ENCODE results near the gene KAZN.
A peak's percentile ranks its signal among the peaks of the same experiment; 100 is the strongest.

Gene KAZN

GRCh38 chr1:14923727-14924452 is 325.4 kb downstream of the KAZN start:
- DNase-seq: peak; percentile 11 to 14

- DNase-seq: no peak
Measured at GRCh38 chr1:14924455-14925331, 326.2 kb downstream of the KAZN start.

GRCh38 chr1:14925336-14926136 is 327.1 kb downstream of the KAZN start:
- no peak for DNase-seq

GRCh38 chr1:14926229-14926628 is 327.7 kb downstream of the KAZN start:
- no peak for DNase-seq

DNA sequence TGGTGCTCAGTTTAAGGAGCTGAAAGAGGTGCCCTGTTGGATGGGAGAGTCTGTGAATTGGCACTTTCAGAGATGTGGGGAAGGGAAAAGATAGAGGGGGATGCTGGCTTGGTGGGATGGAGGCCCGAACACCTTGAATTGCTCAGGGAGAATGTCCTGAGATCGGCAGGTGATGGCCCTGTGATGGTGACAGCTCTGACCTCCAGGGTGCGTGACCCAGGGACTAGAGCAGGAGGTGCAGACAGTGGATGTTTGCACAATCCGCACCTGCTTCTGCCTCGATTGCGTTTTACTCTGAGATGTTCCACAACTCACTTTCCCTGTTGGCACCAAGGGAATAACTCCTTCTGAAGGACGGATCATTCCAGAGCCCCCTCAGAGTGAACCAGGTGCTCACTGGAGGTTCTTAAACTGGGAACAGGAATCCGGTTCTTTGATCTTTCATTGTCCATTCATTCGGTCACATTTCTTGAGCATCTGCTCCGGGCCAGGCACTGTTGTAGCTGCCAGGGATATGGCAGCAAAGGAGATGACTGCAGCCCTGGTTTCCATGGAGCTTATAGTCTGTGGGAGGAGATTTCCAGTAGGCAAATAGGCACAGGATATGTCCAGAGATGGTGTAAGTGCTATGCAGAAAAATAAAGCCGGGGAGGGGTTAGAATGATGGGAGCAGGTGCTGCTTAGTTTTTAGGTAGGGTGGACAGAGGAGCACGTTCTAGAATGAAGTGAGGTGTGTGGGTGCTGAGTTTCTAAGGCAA is 328.5 kb downstream of the KAZN start:
- no peak for DNase-seq

DNA sequence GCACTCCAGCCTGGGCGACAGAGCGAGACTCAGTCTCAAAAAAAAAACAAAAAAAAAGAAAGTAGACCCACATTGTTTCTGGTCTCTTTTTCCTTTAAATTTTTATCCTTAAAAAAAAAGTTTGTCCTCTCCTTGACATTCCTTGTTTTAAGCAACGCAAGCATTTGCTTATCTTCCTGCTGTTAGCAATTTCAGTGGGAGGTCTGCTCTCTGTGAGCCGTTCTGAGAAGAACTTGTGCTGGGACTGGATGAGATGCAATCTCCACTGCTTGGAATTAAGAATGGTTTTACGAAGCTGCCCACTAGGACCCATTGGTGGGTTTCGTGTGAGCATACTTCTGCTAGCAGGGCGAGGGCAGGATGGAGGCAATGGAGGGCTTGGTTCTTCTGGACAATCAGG is 329.9 kb downstream of the KAZN start:
- no peak for DNase-seq

GRCh38 chr1:14928886-14929546 is 330.5 kb downstream of the KAZN start:
- no peak for DNase-seq

DNA sequence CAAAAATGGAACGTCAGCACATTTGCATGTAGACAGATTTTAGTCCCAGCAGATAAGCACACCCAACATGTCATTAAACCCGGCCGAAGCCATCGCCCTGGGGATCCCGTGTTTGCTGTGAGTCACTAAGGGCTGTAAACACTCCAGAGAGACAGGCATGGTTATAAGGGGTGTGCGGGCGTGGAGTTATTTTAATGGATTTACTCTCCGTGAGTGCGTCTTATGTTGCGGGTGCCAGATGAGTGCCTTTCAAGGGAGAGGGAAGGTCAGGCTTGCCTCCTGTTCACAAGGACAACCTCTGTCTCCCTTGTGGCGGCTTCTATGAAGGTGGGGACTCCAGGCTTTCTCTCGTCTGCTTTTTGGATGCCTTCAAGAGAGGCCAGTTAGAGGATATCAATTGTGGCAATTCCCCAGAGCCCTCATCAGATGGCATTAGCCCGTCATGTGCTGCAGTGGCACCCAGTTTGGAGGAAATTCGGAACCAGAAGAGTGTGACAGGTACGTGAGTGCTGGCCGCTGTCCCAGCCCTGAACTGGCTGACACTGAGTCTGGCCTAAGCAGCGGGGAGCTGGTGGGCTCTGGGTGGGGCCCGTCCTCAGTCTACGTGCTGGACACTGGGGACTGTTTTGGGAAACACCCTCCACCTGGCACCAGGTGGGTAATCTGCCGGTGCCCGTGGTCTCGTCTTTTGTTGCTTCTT is 331.2 kb downstream of the KAZN start:
- no peak for DNase-seq

DNA sequence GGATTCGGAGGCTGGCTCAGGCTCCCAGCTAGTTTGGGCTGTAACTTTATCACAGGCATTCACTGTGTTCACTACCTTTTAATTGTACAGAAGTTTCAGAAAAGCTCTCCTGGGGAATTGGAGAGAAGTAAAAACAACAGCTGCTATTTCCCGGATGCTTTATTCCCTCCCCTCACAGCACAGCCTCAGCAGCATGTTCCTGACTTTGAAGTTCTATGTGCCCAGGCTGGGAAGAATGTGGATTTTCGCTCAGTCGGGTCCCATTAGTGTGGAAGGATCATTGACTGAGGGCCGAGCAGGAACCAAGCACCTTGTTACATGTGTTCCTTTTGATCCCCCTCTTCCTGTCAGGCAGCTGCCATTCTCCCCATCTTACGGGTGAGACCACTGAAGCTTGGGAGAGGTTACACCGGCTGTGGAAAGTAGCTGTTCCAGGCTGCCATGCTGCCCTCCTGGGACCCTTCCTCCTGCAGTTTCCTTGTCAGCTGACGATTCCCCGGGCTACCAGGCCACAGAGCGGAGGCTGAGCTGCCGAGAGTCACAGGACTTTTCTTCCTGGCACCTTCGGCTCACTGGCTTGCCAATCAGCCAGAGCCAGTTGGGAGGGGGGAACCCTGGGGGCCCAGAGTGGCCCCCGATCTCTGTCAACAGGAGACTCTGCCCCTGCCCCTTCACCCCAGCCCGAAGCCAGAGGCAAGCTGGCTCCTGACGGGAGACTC is 331.9 kb downstream of the KAZN start:
- DNase-seq: no peak

DNA sequence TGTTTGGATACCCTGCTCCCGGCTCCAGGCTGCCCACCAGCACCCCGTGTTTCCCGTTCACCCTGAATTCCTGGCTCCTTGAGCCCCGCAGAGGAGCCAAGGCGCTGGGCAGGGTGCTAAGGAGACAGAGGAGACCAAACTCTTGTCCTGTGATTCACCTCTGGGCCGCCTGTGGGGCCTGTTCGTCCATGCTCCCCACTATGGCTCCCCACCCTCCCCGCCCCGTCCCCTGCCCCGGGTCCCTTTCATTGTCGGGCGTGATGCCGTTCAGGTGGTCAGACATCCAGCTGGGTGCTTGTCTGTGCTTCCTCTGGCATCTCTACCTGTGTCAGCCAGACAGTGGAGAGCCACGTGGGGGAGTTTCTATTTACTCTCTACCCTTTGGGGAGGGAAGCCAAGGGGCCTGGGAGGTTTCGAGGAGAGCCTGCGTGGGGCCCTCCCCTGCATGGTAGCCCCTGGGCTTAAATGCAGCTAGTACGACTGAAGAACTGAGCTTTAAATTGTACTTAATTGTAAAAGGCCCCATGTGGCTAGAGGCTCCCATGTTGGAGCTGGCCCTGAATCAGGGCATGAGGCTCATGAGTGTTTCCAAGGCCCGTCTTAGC is 333.7 kb downstream of the KAZN start:
- no peak for DNase-seq

DNA sequence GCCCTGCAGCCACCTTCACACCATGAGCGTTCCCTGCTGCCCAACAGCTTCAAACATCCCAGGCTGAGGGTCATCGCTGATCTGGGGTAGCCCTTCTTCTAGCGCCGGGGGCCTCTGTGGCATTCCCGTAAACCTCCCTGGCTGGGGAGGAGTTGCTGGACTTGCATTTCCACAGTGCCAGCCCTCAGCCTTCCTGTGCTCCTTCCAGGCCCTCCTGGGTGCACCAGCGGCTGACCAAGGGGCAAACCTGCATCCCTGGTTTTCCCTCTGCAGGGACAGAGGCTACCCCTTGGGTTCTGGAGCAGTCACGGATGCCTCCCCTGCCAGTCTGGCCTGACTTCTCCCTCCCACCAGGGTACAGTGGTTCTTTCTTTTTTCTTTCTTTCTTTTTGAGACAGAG is 336.4 kb downstream of the KAZN start:
- DNase-seq: no peak

DNA sequence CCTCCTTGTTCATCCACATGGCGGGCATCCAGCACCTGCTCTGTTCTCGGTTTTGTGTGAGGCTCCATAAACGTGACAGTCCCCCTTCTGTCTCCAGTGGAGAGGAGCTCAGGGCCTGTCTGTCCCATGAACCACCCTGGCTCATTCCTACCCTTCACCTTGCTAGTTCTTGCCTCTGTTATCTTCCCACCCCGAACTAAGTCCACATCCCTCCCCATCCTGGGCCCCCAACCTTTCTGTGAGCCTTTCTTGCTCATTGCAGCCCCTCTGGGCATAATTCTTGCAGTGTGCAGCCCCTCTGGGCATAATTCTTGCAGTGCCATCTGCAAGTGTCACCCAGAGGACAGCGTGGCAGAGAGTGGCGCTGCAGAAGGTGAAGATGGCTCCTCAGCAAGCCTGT is 338.3 kb downstream of the KAZN start:
- DNase-seq: no peak

GRCh38 chr1:14937288-14937949 is 338.9 kb downstream of the KAZN start:
- DNase-seq: no peak

DNA sequence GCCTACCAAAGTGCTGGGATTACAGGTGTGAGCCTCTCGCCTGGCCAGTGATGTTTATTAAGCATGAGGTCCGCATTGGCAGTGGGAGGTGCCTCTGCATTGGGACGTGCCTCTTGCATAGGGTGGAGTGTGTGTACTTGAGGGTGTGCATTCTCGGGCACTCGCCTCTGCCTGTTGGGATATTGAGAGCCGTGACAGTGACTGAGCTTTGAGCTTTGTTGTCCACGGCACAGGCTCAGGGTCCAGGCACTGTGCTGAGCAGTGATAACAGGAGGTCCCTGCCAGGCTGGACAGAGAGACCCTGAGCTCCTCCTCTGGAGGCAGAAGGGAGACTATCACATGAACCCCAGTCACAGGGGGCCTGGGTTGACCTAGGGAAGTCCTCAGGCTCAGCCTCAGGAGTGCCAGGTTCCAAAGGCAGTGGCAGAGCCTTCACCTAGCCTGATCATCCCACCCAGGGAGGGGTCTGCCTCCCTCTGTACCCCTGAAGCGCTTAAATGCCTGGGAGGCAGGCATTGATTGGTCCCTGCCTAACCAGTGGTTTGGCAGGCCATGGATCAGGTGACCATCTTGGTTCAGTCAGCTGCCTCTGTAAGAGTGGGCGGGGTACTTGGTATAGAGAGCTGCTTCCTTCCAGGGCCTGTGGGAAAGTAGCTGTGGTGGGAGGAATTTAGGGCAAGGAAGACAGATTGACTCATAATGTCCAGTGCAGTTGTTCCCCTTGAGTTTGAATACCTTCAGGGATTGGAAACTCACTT is 341.2 kb downstream of the KAZN start:
- DNase-seq: no peak

- no peak for DNase-seq
Measured at GRCh38 chr1:14940285-14940870, 341.9 kb downstream of the KAZN start.

GRCh38 chr1:14941864-14942263 is 343.4 kb downstream of the KAZN start:
- DNase-seq: no peak

GRCh38 chr1:14944471-14944985 is 346.0 kb downstream of the KAZN start:
- DNase-seq: no peak

All from CD4-positive, alpha-beta T cell treated with Interleukin-4 for 1 hour (primary cell).